SJSA1 (cell line): ENCODE results near the gene SKAP2. TPM values are rescaled to one million over a fixed set of nuclear protein-coding genes. Genes with fewer than 3 reads are reported as not detected.

Experiments
- DNase-seq, 2 experiments: peaks; one replicate each; pipeline ENCODE4 v3.0.0-alpha.2; 2015 to 2020; ENCODE audit warnings: low spot score in 2 of 2, low read depth in 1 of 2
- H3K27ac ChIP-seq: fragments of 250-450 bp; sonication (Bioruptor Pico); 2 replicates; pipeline ENCODE4 v1.5.1; 2020; ENCODE audit warnings: mild to moderate bottlenecking, moderate library complexity
- H3K27me3 ChIP-seq: fragments of 250-450 bp; sonication (Bioruptor Pico); replicated peaks from 2 replicates; pipeline ENCODE4 v1.5.1; 2020; ENCODE audit warnings: mild to moderate bottlenecking, moderate library complexity
- H3K36me3 ChIP-seq: fragments of 250-450 bp; sonication (Bioruptor Pico); 2 replicates; pipeline ENCODE4 v1.5.1; 2020; ENCODE audit warnings: mild to moderate bottlenecking
- H3K4me1 ChIP-seq: fragments of 250-450 bp; sonication (Bioruptor Pico); replicated peaks from 2 replicates; pipeline ENCODE4 v1.6.1; 2021; ENCODE audit warnings: mild to moderate bottlenecking
- H3K4me3 ChIP-seq: fragments of 250-450 bp; sonication (Bioruptor Pico); 2 replicates; pipeline ENCODE4 v1.5.1; 2020; ENCODE audit warnings: mild to moderate bottlenecking
- H3K9me3 ChIP-seq: fragments of 250-450 bp; sonication (Bioruptor Pico); replicated peaks from 2 replicates; pipeline ENCODE4 v1.5.1; 2020; ENCODE audit warnings: mild to moderate bottlenecking
- total RNA-seq: library from RNA; depleted of rRNA; stranded (reverse); fragments of >200 nt; shearing (Covaris generic); gene quantifications from 2 replicates; pipeline ENCODE4 v1.2.3, GENCODE V29; 2014

Gene SKAP2
- total RNA-seq, 1 experiment from 2014 or later: 16.4 TPM

- peaks cover 41% of the 10 kb centered on the region for H3K27me3 ChIP-seq
- no peak overlapping the region for H3K27ac ChIP-seq
- H3K4me3 ChIP-seq: no peak overlapping the region
- no peaks in the 10 kb centered on the region for H3K9me3 ChIP-seq
- no peaks in the 10 kb centered on the region for H3K36me3 ChIP-seq
- no peak for DNase-seq
- H3K4me1 ChIP-seq: no peaks in the 10 kb centered on the region
Observed at GRCh38 chr7:26656735-26657134, 207.7 kb downstream of the SKAP2 start.

GRCh38 chr7:26655781-26656180 is 208.6 kb downstream of the SKAP2 start:
- H3K4me3 ChIP-seq: no peak overlapping the region
- no peaks in the 10 kb centered on the region for H3K9me3 ChIP-seq
- no peak for DNase-seq
- H3K36me3 ChIP-seq: no peaks in the 10 kb centered on the region
- H3K4me1 ChIP-seq: no peaks in the 10 kb centered on the region
- no peak overlapping the region for H3K27ac ChIP-seq
- peaks cover 39% of the 10 kb centered on the region for H3K27me3 ChIP-seq

GRCh38 chr7:26653430-26654399 is 210.7 kb downstream of the SKAP2 start:
- no peak for DNase-seq
- Histone ChIP-seq H3K4me3 (no peak overlapping the region), H3K9me3 (no peaks in the 10 kb centered on the region), H3K27ac (no peak overlapping the region), H3K36me3 (no peaks in the 10 kb centered on the region), H3K27me3 (peaks cover 30% of the 10 kb centered on the region), H3K4me1 (no peaks in the 10 kb centered on the region)

GRCh38 chr7:26652401-26653100 is 211.8 kb downstream of the SKAP2 start:
- H3K4me3 ChIP-seq: no peak overlapping the region
- H3K4me1 ChIP-seq: no peaks in the 10 kb centered on the region
- no peaks in the 10 kb centered on the region for H3K36me3 ChIP-seq
- no peak for DNase-seq
- no peak overlapping the region for H3K27ac ChIP-seq
- no peaks in the 10 kb centered on the region for H3K9me3 ChIP-seq
- peaks cover 22% of the 10 kb centered on the region for H3K27me3 ChIP-seq

GRCh38 chr7:26650103-26650502 is 214.3 kb downstream of the SKAP2 start:
- H3K4me1 ChIP-seq: no peaks in the 10 kb centered on the region
- H3K4me3 ChIP-seq: no peak overlapping the region
- no peaks in the 10 kb centered on the region for H3K36me3 ChIP-seq
- peaks cover 8% of the 10 kb centered on the region; the same call in 1 of the 2 replicates for H3K27me3 ChIP-seq
- H3K27ac ChIP-seq: no peak overlapping the region
- DNase-seq: no peak
- H3K9me3 ChIP-seq: no peaks in the 10 kb centered on the region

GRCh38 chr7:26649388-26649787 is 215.0 kb downstream of the SKAP2 start:
- no peaks in the 10 kb centered on the region for H3K36me3 ChIP-seq
- H3K4me3 ChIP-seq: no peak overlapping the region
- no peak overlapping the region for H3K27ac ChIP-seq
- H3K4me1 ChIP-seq: no peaks in the 10 kb centered on the region
- peaks cover 7% of the 10 kb centered on the region; the same call in 1 of the 2 replicates for H3K27me3 ChIP-seq
- DNase-seq: no peak
- H3K9me3 ChIP-seq: no peaks in the 10 kb centered on the region

GRCh38 chr7:26648554-26648953 is 215.8 kb downstream of the SKAP2 start:
- Histone ChIP-seq H3K27ac (no peak overlapping the region), H3K9me3 (no peaks in the 10 kb centered on the region), H3K36me3 (no peaks in the 10 kb centered on the region), H3K4me1 (no peaks in the 10 kb centered on the region), H3K4me3 (no peak overlapping the region), H3K27me3 (no peaks in the 10 kb centered on the region; the same call in 1 of the 2 replicates)
- no peak for DNase-seq

- H3K27me3 ChIP-seq: no peaks in the 10 kb centered on the region; the same call in 1 of the 2 replicates
- H3K36me3 ChIP-seq: no peaks in the 10 kb centered on the region
- H3K4me3 ChIP-seq: no peak overlapping the region
- no peak for DNase-seq
- no peaks in the 10 kb centered on the region for H3K4me1 ChIP-seq
- H3K9me3 ChIP-seq: no peaks in the 10 kb centered on the region
- H3K27ac ChIP-seq: no peak overlapping the region
Observed at GRCh38 chr7:26646336-26647048, 217.9 kb downstream of the SKAP2 start.

- no peaks in the 10 kb centered on the region for H3K9me3 ChIP-seq
- no peaks in the 10 kb centered on the region for H3K36me3 ChIP-seq
- H3K27ac ChIP-seq: no peak overlapping the region
- no peaks in the 10 kb centered on the region; the same call in 1 of the 2 replicates for H3K27me3 ChIP-seq
- no peaks in the 10 kb centered on the region for H3K4me1 ChIP-seq
- H3K4me3 ChIP-seq: no peak overlapping the region
- DNase-seq: no peak
Observed at GRCh38 chr7:26645121-26645520, 219.3 kb downstream of the SKAP2 start.

GRCh38 chr7:26642416-26642815 is 222.0 kb downstream of the SKAP2 start:
- Histone ChIP-seq H3K4me3 (no peak overlapping the region), H3K4me1 (no peaks in the 10 kb centered on the region), H3K9me3 (no peaks in the 10 kb centered on the region), H3K27me3 (no peaks in the 10 kb centered on the region; the same call in 1 of the 2 replicates), H3K27ac (no peak overlapping the region), H3K36me3 (no peaks in the 10 kb centered on the region)
- no peak for DNase-seq

- H3K9me3 ChIP-seq: no peaks in the 10 kb centered on the region
- no peaks in the 10 kb centered on the region for H3K4me1 ChIP-seq
- H3K4me3 ChIP-seq: no peak overlapping the region
- no peak overlapping the region for H3K27ac ChIP-seq
- no peaks in the 10 kb centered on the region; the same call in 1 of the 2 replicates for H3K27me3 ChIP-seq
- DNase-seq: no peak
- H3K36me3 ChIP-seq: no peaks in the 10 kb centered on the region
Observed at GRCh38 chr7:26639695-26640094, 224.7 kb downstream of the SKAP2 start.

- no peaks in the 10 kb centered on the region for H3K4me1 ChIP-seq
- DNase-seq: no peak
- no peaks in the 10 kb centered on the region; the same call in 1 of the 2 replicates for H3K27me3 ChIP-seq
- H3K4me3 ChIP-seq: no peak overlapping the region
- no peaks in the 10 kb centered on the region for H3K36me3 ChIP-seq
- no peak overlapping the region for H3K27ac ChIP-seq
- no peaks in the 10 kb centered on the region for H3K9me3 ChIP-seq
Observed at GRCh38 chr7:26639111-26639510, 225.3 kb downstream of the SKAP2 start.

- Histone ChIP-seq H3K4me3 (no peak overlapping the region), H3K27ac (no peak overlapping the region), H3K4me1 (no peaks in the 10 kb centered on the region), H3K27me3 (no peaks in the 10 kb centered on the region; the same call in 1 of the 2 replicates), H3K36me3 (no peaks in the 10 kb centered on the region), H3K9me3 (no peaks in the 10 kb centered on the region)
- DNase-seq: no peak
Observed at GRCh38 chr7:26638140-26638539, 226.2 kb downstream of the SKAP2 start.
